Frontal cortex (tissue), 4 donors: ENCODE results near the gene SMAD5. TPM values are rescaled to one million over a fixed set of nuclear protein-coding genes. Genes with fewer than 3 reads are reported as not detected.

Experiments used
- DNase-seq, 2 donors: peaks; one replicate each; pipeline ENCODE4 v3.0.0; 2012; ENCODE audit warnings: low spot score in 2 of 2
- FAIRE-seq: peaks from 2 replicates; lab custom pipeline; 2012; peaks lifted over from hg19 to GRCh38; lab: Jason Lieb, UNC
- total RNA-seq: library from RNA; depleted of rRNA; stranded (reverse); fragments of >200 nt; gene quantifications from one replicate; pipeline ENCODE4 v1.2.3, GENCODE V29; 2014
- donor health status: control.
- donor health status: control.
- donor health status: control.

Gene SMAD5
- total RNA-seq, 1 donor from 2014 or later, result 27.7 TPM

DNA sequence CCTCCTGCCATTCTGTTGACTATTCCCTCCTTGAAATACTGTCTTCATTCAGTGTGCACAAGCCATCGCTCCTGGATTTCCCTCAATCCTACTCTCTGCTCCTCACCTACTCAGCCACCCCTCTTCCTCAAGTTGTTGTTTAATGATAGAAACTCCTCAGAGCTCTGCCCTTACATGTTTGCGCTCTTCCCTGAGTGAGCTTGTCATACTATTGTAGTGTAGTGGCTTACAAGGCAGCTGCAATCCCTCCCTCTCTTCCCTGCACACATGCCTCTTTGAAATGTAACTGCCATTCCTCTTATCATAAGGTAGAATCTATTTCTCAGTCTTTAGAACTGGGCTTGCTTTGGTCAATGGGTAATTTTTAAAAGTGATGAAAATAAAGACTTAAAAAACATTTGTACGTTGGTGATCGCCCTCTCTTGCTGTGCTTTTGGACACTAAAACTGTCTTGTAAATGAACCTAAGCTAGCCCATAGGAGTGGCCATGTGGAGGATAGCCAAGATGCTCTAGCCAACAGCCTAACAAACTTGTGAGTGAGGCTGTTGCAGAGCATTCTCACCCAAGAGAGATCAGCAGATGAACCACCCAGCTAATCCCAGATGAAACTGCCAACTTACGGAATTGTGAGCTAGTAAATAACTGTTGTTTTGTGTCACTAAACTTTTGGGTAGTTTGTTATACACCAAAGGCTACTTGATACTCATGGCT is 18.1 kb upstream of the SMAD5 start:
- DNase-seq, result no peak
- FAIRE-seq, result no peak

DNA sequence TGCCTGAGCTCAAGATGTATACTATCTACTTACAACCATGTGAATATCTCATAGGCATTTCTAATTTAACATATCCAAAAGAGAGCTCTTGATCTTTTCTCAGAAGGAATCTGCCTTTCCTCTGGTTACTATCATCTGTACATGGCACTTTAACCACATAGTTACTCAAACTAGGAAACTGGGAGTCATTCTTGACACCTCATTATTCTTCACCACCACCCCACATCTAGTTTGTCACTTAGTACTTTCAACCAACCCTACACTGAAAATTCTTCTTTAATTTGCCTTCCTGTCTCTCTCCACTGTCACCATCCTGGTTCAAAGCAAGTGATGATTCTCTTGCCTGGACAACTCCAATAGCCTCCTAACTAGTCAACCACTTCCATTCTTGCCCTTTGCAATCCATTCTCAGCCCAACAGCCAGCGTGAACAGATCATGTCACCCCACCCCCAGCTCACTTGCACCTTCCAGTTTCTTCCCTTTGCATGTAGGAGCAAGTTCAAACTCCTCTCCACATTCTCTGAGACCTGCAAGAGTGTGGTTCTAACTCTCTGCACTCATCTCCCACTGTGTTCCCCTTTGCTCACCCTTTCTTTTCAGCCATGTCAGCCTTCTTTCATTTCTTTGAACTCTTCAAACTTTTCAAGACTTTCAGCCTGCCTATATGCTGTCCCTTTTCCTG is 17.3 kb upstream of the SMAD5 start:
- FAIRE-seq (no peak), DNase-seq (no peak)

DNA sequence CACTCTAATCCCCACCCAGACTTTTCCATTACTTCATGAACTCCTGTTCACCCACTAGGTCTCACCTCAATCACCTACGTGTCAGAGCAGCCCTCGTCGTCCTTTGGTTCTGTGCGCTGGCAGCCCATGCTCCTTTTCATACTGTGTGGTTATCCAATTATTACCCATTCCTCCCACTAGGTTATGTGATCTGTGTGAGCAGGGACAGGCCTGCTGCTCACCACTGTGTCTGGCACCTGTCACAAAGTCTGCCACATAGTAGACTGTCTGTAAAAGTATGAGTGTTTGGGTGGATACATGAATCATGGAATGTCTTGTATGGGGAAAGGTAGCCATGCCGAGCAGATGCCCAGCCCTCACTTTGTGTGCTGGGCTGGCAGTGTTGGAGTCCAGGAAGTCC is 12.1 kb upstream of the SMAD5 start:
- FAIRE-seq (no peak), DNase-seq (no peak)

DNA sequence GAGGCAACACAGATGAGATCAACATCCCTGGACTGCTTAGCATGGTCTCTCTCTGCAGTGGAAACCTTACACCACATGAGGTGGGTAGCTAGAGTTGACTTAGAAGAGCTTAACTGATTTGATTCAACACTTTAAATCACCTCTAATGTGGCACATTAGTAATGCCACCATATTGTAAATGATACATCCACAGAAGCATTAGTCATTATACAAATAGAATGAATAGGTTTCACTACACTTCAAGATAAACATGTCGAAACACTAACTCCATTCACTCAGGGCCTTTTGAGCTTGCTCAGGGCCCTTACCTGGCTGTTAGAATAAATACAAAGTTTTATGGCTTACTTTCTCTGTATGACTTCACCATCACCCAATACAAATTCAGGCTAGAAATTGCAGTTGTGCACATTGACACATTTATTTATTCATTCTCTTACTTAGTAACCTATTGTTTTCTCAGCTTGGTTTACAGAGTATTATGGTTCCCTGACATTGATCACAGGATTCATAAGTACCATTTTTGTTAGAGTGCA is 9.3 kb upstream of the SMAD5 start:
- no peak for FAIRE-seq
- no peak for DNase-seq

DNA sequence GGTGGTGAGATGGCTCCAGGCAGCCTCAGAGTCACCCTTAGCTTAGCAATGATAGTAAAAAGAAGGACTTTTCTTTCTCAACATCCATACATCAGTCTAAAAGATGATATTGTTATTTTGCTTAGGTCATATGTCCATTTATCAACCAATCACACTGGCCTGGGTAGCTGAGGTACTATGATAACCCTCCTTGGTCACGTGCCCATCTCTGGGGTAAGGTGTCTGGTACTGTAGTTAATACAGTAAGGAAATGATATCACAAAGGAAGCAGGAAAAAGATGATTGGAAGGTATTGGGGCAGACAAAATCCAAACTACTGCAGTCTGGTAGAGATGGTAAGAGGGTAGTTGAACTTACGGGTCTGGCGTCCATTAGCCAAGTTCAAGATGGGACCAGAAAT is 5.1 kb upstream of the SMAD5 start:
- DNase-seq, result no peak
- FAIRE-seq, result no peak

DNA sequence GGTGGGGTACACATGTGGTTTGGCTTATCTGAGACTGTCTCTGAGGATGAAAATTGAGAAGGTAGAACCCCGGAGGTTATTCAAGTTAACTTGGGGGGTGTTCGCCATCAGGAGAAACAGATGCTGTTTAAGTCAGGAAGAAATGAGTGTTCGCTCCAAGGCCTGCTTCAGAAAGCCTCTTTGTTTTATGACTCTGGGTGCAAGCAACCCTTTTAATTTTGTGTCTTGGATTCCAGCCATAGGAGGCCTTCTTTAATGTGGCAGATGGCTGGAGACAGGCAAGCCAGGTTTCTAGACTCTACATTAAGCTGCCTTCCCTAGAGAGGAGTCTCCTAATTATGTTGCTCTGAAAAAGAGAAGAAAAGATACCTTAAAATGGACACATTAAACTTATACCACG is 4.2 kb upstream of the SMAD5 start:
- FAIRE-seq (no peak), DNase-seq (no peak)

DNA sequence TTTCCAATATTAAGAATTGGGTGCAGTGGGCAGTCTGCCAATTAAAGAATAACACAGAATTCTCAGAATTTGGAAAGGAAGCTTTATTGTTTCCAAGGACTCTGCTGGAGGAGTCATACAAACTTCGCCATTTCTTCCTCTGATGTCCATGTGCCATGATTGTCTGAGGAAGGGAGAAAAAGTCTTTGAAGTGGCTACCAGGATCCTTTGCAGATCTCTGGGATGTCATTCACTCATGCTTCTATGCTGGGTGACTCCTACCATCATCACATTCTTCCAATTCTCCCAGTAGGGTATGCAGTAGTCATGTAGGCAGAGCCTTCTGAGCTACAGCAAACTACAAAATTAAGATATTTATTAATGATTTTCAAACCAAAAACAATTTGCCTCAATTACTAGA is 3.2 kb upstream of the SMAD5 start:
- DNase-seq, result no peak
- FAIRE-seq, result no peak

DNA sequence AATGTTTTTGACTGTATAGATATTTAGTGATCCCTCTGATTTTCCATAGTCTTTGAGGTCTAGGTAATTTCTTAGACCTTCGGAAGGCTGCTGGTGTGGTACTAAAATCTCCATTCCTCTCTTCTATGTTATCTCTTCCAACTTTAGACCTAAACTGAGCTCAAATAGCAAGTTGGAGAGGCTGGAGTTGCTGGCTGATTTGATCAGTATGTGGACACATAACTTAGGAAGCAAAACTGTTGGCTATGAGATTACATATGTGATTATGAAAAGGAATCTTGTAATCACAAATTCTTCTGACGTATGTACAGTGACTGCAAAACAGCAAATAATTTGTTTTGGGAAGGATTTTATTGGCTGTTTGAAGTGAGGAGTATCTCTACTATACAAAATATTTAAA is 2.1 kb upstream of the SMAD5 start:
- DNase-seq (no peak), FAIRE-seq (no peak)

DNA sequence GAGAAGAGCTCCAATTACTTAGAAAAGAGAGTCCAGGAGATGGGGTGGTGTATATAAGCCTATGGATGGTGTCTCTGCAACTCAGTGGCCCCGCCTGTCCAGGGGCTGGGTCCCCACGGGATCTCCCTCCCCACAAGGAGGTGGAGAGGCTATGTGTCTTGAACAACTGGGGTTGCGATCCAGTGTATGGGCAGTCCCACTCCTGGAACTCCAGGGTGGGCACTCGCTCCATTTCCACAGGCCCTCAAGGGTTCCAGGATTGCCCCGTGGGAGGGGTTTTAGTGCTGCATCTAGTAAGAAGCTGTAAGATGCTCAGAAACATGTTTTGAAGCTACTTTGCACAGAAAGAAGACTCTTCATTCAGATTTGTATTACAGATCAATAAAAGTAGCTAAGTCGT is 558 bp upstream of the SMAD5 start:
- DNase-seq, result peak in 1 of 2 donors; percentile 13
- FAIRE-seq, result no peak

DNA sequence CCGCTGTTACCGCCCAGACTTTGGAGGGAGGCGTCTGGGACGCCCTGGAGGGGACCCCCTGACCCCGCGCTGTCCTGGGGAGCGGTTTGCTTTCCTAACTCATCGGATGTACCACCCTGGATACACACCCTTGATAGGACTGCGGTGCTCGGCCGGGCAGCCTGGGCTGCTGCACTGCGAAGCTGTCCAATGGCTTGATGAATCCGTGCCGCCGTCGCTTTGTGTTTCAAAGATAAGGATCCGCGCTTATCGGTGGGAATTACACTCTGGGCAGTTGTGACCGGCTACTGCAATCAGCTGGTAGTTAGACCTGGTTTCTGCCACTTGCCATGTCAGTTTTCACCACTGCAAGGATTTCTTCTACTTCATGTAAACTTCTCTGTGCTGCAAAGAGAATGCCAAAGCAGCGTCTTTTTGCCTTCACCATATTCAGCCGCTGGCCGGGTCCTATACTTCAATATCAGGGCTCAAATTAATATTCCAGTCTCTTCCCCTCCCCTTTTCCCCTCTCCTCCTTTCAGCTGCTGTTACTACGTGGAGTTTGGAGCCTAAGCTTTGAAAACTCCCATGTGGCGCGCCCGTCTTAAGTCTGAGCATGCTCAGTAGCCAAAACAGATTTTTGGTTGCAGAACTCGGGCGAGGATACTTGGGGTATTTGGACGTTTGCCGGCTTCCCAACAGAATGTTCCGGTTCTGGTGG is 727 bp downstream of the SMAD5 start:
- FAIRE-seq, result no peak
- DNase-seq, result peak in 1 of 2 donors; percentile 21

DNA sequence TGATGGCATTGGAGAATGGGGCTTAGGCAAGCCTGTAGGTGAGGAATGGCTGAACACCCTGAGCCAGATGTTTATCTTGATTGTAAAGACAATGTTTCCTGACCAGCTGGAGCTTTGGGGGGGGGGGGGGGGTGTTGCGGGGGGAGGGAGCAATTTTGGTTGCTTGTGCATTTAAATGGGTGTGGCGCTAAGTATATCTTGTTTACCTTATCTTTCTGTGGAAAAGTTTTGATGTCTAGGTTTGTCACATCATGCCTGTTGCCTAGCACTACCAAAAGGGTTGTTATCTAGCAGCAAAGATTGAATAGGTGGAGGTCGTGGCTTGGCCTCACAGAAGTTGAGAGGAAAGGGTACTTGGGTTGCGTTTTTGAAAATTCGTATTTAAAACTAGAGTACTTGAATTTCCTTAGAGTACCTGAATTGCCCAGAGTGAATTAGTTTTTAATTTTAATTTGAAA is 1.3 kb downstream of the SMAD5 start:
- FAIRE-seq (no peak), DNase-seq (no peak)

DNA sequence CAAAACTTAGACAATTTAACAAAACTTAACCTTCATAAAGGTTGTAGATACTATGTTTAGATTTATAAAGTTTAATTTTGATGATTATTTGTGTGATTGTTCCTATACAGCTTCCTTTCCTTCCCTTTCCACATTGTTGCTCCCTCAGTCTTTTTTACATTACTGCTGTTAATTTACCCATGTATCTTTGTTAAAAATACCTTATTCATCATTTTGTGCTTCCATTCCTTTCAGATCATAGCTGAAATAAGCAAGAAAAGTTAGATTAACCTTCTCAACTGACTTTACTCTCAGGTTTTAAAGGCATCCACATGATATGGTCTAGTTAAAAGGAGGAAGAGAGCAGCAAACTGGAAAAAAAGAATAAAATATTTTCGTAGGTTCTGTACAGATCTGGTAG is 2.0 kb downstream of the SMAD5 start:
- FAIRE-seq, result no peak
- DNase-seq, result no peak

DNA sequence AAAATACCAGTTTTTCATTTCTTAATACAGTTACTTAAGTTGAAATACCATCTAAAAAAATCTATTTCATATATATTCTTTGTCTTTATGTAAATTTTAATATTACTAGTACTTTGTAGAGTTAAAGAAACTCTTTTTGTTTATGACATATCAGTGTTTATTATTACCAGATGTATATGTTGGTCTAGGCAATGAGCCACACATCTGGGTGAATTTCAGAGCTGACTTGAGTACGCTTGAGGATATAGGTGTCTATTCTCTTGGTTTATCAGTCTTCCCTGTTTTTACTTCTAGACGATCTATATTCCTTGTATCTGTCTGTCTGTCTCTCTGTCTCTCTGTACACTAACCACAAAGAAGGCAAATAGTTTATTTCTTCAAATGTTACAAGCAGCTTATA is 2.9 kb downstream of the SMAD5 start:
- FAIRE-seq (no peak), DNase-seq (no peak)

DNA sequence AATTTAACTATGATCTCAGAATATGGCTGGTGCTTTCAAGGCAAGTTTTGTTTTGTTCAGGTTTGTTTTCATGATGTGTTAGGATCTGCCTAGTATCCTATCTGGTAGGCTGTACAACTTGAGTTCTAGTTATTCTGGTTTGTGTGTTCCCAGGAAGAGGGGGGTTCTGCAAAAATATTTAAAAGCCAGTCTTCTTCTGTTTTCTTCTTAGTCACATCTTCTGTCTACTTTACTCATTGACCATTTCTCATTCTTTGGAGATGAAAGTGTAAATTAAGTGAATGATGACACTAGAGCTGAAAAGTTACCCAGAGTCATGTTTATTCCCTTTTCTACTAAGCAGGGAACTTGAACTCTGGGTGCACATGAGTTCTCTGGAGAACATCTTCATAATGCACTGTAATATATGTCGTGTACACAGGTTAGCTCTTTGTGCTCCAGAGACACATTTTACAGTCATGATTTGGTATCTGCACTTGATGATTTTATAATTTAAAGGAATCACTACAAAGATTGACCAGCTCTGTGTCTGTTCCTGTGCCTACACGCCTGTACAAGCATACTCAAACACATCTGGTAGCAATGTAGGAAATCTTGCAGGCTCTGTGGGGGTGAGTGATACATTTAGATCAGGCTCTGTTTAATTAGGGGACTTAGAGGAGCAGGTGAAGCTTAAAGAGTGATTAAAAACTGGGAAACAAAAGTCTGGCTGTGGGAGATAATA is 5.0 kb downstream of the SMAD5 start:
- no peak for FAIRE-seq

DNA sequence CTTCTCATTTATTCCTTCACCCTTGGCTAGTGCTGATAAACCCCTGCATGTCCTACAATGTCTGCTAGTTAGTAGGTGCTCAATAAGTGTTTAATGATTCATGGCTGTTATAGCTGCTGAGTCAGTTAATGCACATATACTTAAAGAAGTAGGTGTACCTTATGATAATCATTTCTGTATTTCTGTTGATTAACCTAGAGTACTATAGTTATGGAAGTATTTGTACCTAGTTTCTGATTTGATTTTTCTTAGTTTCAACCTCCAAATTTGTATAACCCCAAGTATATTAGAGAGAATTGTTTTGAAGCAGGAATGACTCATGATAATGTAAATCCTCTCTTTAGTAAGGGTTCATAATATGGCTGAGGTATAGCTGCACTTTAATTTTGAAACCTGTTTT is 8.9 kb downstream of the SMAD5 start:
- FAIRE-seq (no peak), DNase-seq (no peak)

More for the DNA sequence above, 5.0 kb downstream of the SMAD5 start:
- DNase-seq, result no peak

DNA sequence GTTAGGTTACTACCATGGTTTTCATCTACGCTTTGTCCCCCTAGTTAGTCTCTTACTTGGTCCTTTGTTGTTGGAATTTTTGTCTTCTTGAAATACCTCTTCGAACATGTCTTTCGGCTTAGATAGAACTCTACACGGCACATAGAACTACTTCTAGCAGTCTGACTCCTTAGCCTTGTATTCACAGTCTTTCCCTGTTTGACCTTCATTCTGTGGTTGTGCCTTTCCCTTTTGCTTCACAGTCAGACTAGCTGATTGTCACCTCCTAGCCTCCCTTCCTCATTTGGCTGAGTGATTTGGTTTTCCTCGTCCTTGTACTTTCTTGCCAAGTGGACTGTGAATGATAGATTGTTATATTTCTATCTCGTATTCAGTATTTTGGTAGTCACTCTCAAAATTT is 10.7 kb downstream of the SMAD5 start:
- FAIRE-seq, result no peak
- DNase-seq, result no peak

DNA sequence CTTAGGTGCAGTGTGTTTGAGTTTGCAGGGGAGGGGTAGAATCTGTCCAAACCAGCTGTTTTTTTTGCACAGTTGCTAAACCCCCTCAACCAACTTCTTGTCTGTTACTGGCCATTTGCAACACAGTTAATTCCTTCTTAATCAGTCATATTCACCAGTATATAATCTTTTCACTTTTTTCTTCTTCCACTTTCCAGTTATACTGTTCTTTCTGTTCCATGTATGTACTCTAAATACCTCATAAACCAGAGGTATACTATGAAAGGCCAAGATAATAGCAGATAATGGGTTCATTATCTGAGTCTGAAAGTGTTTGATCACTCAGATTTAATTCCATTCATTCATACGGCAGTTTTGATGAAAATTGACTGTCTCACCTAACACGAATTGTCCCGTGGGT is 11.1 kb downstream of the SMAD5 start:
- no peak for FAIRE-seq
- no peak for DNase-seq

DNA sequence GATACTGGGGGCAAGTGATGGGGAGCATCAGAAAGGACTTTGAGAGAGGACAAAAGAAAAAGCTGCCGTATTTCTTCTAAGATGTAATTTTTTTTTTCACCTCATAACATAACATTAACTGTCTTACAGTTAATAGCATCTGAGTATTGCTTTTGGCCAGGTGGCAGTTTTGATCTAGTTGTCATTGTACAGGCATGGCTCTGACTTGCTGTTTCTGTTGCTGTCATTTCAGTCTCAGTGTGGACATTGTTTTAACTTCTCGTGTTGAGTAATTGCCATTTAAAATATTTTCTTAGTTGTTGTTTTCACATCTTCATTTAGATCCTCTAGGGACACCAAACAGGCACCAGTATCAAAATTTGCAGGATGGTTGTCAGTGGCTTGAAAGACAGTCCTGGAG is 12.4 kb downstream of the SMAD5 start:
- no peak for DNase-seq
- no peak for FAIRE-seq

DNA sequence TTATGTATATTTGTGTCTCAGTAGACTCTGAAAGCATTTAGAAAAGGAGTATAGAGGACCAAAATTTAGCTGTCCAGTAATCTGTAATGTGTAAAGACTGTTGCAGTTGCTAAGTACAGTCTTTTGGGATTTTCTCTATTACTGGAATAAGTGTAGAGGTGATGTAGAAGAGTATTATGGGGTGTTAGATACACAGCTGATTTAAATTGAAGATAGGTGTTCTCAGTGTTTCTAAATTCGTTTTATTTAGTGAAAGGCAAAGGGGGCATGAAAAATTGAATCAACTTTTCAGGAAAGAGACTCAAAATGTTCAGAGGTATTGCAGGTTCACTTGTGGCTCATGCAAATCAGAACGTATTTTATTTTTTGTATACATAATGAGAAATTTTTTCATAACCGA is 13.6 kb downstream of the SMAD5 start:
- FAIRE-seq (no peak), DNase-seq (no peak)

DNA sequence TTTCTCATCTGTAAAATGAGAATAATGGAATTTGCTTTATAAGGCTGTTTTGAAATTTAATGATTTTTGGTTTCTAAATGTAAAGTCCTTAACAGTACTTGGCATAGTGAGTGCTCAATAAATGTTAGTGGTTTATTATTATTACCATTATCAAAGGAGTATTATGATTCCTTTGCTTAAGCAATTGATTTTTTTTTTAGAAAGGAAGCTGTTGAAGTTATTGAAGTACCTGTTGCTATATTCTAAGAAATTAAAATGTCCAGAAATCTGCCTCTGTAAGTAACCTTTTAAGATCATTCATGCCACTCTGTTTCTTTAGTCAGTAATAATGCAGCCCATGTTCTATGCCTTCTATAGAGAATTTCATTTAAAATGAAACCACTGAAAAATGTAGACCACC is 15.0 kb downstream of the SMAD5 start:
- DNase-seq, result no peak
- FAIRE-seq, result no peak
